Erythroblast (primary cell): ENCODE measurements around the gene SNRNP35.

Experiments
- GATA1 ChIP-seq: IDR thresholded peaks from 2 replicates; pipeline ENCODE4 v1.6.1; 2011; ENCODE audit warnings: low read depth, mild to moderate bottlenecking, control low read depth, low read length, moderate library complexity
- POLR2A ChIP-seq: IDR thresholded peaks from 2 replicates; pipeline ENCODE4 v1.6.1; 2011; ENCODE audit warnings: mild to moderate bottlenecking, low read length

- TF ChIP-seq POLR2A = no peak
- no peak for TF ChIP-seq GATA1
These were observed 4.8 kb upstream of the SNRNP35 start for GRCh38 chr12:123453165-123453564.
